ENCODE results near the gene FAM72A.
A peak's percentile ranks its signal among the peaks of the same experiment; 100 is the strongest.
"Not testable (repeated sequence)": the region's sequence is repeated elsewhere in the genome, so short reads cannot be mapped to it uniquely, and the experiment has no call there.

Gene FAM72A

GRCh38 chr1:206202789-206203363 lies at the start of gene FAM72A:
Gene FAM72A (minus strand): TSS chr1:206202839. CDS start chr1:206202025, 814 bp downstream.
- DNase-seq (ENCODE audit: low spot score); POLR2A ChIA-PET (ENCODE audit: low non-redundant PET); CTCF ChIA-PET: not testable (repeated sequence)
- H3K27ac ChIP-seq = peak within 1 kb of the TSS; percentile 38; the same call in 1 of the 2 replicates

- H3K27ac ChIP-seq; CTCF ChIA-PET; DNase-seq (ENCODE audit: low spot score); POLR2A ChIA-PET (ENCODE audit: low non-redundant PET): not testable (repeated sequence)
Observed at GRCh38 chr1:206250953-206251681, 48.5 kb upstream of the FAM72A start.

GRCh38 chr1:206246129-206246886 lies 43.7 kb upstream of the FAM72A start:
- POLR2A ChIA-PET (ENCODE audit: low non-redundant PET); DNase-seq (ENCODE audit: low spot score); H3K27ac ChIP-seq; CTCF ChIA-PET: not testable (repeated sequence)

- H3K27ac ChIP-seq; DNase-seq (ENCODE audit: low spot score); CTCF ChIA-PET; POLR2A ChIA-PET (ENCODE audit: low non-redundant PET): not testable (repeated sequence)
Observed at GRCh38 chr1:206245479-206245878, 42.8 kb upstream of the FAM72A start.

- POLR2A ChIA-PET (ENCODE audit: low non-redundant PET); DNase-seq (ENCODE audit: low spot score); H3K27ac ChIP-seq; CTCF ChIA-PET: not testable (repeated sequence)
Observed at GRCh38 chr1:206243335-206243734, 40.7 kb upstream of the FAM72A start.

GRCh38 chr1:206240288-206240687 lies 37.6 kb upstream of the FAM72A start:
- POLR2A ChIA-PET (ENCODE audit: low non-redundant PET); DNase-seq (ENCODE audit: low spot score); H3K27ac ChIP-seq; CTCF ChIA-PET: not testable (repeated sequence)

GRCh38 chr1:206235190-206235589 lies 32.6 kb upstream of the FAM72A start:
- DNase-seq (ENCODE audit: low spot score); H3K27ac ChIP-seq; CTCF ChIA-PET; POLR2A ChIA-PET (ENCODE audit: low non-redundant PET): not testable (repeated sequence)

- POLR2A ChIA-PET (ENCODE audit: low non-redundant PET); DNase-seq (ENCODE audit: low spot score); CTCF ChIA-PET; H3K27ac ChIP-seq: not testable (repeated sequence)
Observed at GRCh38 chr1:206234189-206234916, 31.7 kb upstream of the FAM72A start.

- POLR2A ChIA-PET (ENCODE audit: low non-redundant PET); H3K27ac ChIP-seq; CTCF ChIA-PET; DNase-seq (ENCODE audit: low spot score): not testable (repeated sequence)
Observed at GRCh38 chr1:206232970-206233645, 30.5 kb upstream of the FAM72A start.

- CTCF ChIA-PET; H3K27ac ChIP-seq; DNase-seq (ENCODE audit: low spot score); POLR2A ChIA-PET (ENCODE audit: low non-redundant PET): not testable (repeated sequence)
Observed at GRCh38 chr1:206231989-206232388, 29.4 kb upstream of the FAM72A start.

GRCh38 chr1:206229286-206229685 lies 26.6 kb upstream of the FAM72A start:
- DNase-seq (ENCODE audit: low spot score); H3K27ac ChIP-seq; POLR2A ChIA-PET (ENCODE audit: low non-redundant PET); CTCF ChIA-PET: not testable (repeated sequence)

GRCh38 chr1:206226886-206227285 lies 24.2 kb upstream of the FAM72A start:
- DNase-seq (ENCODE audit: low spot score); H3K27ac ChIP-seq; CTCF ChIA-PET; POLR2A ChIA-PET (ENCODE audit: low non-redundant PET): not testable (repeated sequence)

GRCh38 chr1:206225386-206225785 lies 22.7 kb upstream of the FAM72A start:
- DNase-seq (ENCODE audit: low spot score); CTCF ChIA-PET; POLR2A ChIA-PET (ENCODE audit: low non-redundant PET); H3K27ac ChIP-seq: not testable (repeated sequence)

GRCh38 chr1:206224190-206224776 lies 21.6 kb upstream of the FAM72A start:
- CTCF ChIA-PET; POLR2A ChIA-PET (ENCODE audit: low non-redundant PET); H3K27ac ChIP-seq; DNase-seq (ENCODE audit: low spot score): not testable (repeated sequence)

- H3K27ac ChIP-seq; CTCF ChIA-PET; DNase-seq (ENCODE audit: low spot score); POLR2A ChIA-PET (ENCODE audit: low non-redundant PET): not testable (repeated sequence)
Observed at GRCh38 chr1:206221585-206221984, 18.9 kb upstream of the FAM72A start.

GRCh38 chr1:206220332-206221000 lies 17.8 kb upstream of the FAM72A start:
- DNase-seq (ENCODE audit: low spot score); POLR2A ChIA-PET (ENCODE audit: low non-redundant PET); H3K27ac ChIP-seq; CTCF ChIA-PET: not testable (repeated sequence)
